Measurements from ENCODE around the gene LTV1. TPM values are rescaled to one million over a fixed set of nuclear protein-coding genes. Genes with fewer than 3 reads are reported as not detected.
"Not testable (repeated sequence)": the region's sequence is repeated elsewhere in the genome, so short reads cannot be mapped to it uniquely, and the experiment has no call there.

LTV1 gene
- total RNA-seq, 1 experiment from 2014 or later, result 37.4 TPM

DNA sequence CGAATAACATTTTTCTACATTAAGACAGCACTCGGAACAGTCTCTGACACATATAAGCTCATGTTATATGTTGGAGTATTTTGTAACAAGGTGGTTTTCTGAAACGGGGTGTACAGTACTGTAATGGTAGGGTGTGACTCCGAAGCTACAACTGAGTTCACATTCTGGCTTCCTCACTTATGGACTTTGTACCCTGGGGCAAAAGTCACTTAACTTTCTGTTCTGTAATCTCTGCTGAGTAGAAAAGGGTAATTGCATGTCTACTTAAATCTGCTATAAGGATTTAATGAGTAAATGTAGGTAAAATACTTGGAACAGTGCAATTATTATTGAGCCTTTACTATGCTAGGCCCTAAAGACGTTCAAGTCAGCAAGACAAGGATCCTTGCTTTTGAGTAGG is 4.7 kb upstream of the LTV1 start:
- in situ Hi-C loops (cut with HindIII; ENCODE audit: low pct_unique_long_range_greater_than_20kb, low sequenced_read_pairs), result no loop called here
- DNase-seq (ENCODE audit: low read depth, low spot score), result no peak

DNA sequence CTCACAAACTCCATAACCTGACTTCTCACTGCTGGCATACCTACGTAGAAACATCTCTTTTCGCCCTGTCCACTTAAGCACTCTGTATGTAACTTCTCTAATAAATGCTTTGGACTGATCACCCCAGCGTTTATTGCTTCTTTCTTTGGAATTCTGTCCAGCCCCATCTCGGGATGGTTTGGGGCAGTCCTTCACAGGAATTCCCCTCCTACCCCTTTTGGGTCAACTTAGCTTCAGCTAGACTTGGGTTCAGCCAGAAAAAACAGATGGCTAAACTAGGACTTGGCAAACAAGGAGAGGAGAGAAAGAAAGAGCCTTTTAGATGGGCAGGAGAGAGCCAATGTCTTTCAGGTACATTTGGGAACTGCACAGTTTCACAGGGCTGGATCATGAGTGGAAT is 3.9 kb upstream of the LTV1 start:
- no peak for DNase-seq (ENCODE audit: low read depth, low spot score)
- in situ Hi-C loops (cut with HindIII; ENCODE audit: low pct_unique_long_range_greater_than_20kb, low sequenced_read_pairs), result no loop called here

DNA sequence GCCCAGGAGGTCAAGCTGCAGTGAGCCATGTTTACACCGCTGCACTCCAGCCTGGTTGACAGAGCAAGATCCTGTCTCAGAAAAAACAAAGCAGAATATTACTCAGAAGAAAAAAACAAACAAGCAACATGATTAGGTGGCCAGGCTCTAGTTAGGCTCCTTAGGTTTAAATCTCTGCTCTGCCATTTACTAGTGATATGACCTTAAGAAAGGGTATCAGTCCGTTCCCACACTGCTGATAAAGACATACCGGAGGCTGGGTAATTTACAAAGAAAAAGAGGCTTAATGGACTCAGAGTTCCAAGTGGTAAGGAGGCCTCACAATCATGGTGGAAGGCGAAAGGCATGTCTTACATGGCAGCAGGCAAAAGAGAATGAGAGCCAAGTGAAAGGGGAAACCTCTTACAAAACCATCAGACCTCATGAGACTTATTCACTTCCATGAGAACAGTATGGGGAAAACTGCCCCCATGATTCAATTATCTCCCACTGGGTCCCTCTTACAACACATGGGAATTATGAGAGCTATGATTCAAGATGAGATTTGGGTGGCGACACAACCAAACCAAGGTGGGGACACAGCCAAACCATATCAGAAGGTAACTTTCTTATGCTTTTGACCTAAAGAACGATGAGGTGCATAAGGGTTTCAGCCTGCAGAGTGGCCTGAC is 2.4 kb upstream of the LTV1 start:
- in situ Hi-C loops (cut with HindIII; ENCODE audit: low pct_unique_long_range_greater_than_20kb, low sequenced_read_pairs), result no loop called here
- no peak for DNase-seq (ENCODE audit: low read depth, low spot score)

DNA sequence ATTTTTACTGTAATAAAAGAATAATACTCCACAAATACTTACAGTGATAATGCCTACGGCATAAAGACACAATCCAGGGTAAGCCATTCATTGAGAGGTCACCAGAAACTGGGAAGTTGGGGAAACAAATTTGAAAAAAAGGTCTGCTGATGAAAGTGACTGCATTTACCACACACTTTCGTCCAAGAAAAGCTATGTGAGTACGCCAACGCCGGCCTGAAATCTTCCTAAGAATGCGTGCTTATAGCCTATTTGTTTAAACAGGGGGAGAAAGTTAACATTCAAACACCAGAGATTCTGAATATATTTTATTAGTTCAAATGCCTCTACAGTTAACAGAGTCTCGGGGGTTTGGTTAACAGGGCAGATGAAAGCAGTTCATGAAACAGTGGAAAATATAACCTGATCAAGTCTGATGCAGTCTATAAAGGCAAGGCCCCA is 657 bp upstream of the LTV1 start:
- DNase-seq (ENCODE audit: low read depth, low spot score), result no peak
- in situ Hi-C loops (cut with HindIII; ENCODE audit: low pct_unique_long_range_greater_than_20kb, low sequenced_read_pairs), result no loop called here

DNA sequence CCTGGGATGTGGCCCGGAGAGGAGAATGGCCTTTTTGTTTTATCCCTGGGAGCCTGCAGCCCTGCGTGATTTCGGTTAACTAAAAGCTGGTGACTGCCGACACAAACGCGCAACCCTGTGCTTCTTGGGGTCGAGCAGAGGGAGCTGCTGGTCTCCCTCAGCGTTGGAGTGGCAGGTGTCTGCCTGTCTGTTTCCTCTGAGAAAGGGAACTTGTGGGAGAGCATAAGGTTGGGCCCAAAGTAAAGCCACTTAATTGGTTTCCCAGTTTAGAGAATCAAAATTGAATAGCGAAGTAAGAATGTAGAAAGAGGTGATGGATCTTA is 500 bp downstream of the LTV1 start:
- in situ Hi-C loops (cut with HindIII; ENCODE audit: low pct_unique_long_range_greater_than_20kb, low sequenced_read_pairs), result no loop called here

DNA sequence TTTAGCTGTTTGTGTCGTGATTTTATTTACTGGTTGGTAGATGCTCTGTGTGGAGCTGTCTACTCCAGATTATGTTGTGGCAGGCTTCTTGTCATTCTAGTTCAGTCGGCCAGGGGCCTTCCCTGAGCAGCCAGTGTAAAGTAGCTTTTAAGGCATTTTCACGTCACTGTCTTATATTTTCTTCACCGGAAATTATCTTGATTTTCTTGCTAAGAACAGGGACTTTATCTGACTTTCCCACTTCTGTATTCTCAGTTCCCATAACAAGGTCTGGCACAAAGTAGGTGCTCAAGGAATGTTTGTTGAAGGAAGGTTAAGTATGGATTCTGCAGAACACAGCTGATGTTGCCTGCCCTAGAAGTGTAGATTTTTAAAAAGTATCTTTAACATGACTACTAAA is 868 bp downstream of the LTV1 start:
- in situ Hi-C loops (cut with HindIII; ENCODE audit: low pct_unique_long_range_greater_than_20kb, low sequenced_read_pairs), result no loop called here
- peak; percentile 4 for DNase-seq (ENCODE audit: low read depth, low spot score)

More for the DNA sequence above, 500 bp downstream of the LTV1 start:
- DNase-seq (ENCODE audit: low read depth, low spot score), result no peak

DNA sequence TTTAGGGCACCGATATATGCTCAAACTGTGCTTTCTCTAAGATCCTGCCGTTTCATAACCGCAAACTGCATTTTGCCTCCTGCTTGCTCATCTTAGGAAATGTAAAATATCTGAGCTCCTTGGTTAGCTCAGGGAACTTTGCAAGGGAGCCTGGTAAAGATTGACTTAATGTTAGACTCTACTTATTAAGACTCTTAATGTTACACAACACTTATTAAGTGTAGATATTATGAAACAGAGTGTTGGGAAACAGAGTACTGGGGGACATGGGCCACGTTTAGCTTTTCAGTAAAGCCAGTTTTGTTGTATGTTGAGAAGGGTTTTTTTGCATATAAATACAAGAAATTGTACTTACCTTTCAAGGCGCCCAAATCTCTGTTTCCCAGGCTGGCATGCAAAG is 1.9 kb downstream of the LTV1 start:
- no peak for DNase-seq (ENCODE audit: low read depth, low spot score)
- in situ Hi-C loops (cut with HindIII; ENCODE audit: low pct_unique_long_range_greater_than_20kb, low sequenced_read_pairs), result no loop called here

DNA sequence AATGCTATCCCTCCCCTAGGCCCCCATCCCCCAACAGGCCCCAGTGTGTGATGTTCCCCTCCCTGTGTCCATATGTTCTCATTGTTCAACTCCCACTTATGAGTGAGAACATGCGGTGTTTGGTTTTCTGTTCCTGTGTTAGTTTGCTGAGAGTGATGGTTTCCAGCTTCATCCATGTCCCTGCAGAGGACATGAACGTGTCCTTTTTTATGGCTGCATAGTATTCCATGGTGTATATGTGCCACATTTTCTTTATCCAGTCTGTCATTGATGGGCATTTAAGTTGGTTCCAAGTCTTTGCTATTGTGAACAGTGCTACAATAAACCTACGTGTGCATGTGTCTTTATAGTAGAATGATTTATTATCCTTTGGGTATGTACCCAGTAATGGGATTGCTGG is 8.6 kb downstream of the LTV1 start:
- in situ Hi-C loops (cut with HindIII; ENCODE audit: low pct_unique_long_range_greater_than_20kb, low sequenced_read_pairs); DNase-seq (ENCODE audit: low read depth, low spot score): not testable (repeated sequence)

DNA sequence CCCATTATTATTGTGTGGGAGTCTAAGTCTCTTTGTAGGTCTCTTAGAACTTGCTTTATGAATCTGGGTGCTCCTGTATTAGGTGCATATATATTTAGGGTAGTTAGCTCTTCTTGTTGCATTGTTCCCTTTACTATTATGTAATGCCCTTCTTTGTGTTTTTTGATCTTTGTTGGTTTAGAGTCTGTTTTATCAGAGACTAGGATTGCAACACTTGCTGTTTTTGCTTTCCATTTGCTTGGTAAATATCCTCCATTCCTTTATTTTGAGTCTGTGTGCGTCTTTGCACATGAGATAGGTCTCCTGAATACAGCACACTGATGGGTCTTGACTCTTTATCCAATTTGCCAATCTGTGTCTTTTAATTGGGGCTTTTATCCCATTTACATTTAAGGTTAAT is 11.9 kb downstream of the LTV1 start:
- DNase-seq (ENCODE audit: low read depth, low spot score); in situ Hi-C loops (cut with HindIII; ENCODE audit: low pct_unique_long_range_greater_than_20kb, low sequenced_read_pairs): not testable (repeated sequence)

DNA sequence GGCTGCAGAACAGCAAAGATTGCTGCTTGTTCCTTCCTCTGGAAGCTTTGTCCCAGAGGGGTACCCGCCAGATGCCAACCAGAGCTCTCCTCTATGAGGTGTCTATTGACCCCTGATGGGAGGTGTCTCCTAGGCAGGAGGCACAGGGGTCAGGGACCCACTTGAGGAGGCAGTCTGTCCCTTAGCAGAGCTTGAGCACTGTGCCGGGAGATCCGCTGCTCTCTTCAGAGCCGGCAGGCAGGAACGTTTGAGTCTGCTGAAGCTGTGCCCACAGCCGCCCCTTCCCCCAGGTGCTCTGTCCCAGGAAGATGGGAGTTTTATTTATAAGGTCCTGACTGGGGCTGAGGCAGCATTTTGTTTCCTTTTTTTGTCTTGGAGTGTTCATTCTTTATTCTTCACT is 13.6 kb downstream of the LTV1 start:
- DNase-seq (ENCODE audit: low read depth, low spot score); in situ Hi-C loops (cut with HindIII; ENCODE audit: low pct_unique_long_range_greater_than_20kb, low sequenced_read_pairs): not testable (repeated sequence)

DNA sequence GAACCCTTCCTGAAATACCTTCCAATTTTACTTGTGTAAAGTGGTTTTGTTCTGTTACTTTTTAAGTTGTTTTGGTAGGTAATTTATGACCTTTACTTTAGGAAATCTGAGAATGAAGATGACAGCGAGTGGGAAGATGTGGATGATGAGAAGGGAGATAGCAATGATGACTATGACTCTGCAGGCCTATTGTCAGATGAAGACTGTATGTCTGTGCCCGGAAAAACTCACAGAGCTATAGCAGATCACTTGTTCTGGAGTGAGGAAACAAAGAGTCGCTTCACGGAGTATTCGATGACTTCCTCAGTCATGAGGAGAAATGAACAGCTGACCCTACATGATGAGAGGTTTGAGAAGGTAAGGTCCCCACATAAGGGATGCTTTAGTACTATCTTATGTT is 14.5 kb downstream of the LTV1 start:
- no peak for DNase-seq (ENCODE audit: low read depth, low spot score)
- in situ Hi-C loops (cut with HindIII; ENCODE audit: low pct_unique_long_range_greater_than_20kb, low sequenced_read_pairs), result no loop called here

DNA sequence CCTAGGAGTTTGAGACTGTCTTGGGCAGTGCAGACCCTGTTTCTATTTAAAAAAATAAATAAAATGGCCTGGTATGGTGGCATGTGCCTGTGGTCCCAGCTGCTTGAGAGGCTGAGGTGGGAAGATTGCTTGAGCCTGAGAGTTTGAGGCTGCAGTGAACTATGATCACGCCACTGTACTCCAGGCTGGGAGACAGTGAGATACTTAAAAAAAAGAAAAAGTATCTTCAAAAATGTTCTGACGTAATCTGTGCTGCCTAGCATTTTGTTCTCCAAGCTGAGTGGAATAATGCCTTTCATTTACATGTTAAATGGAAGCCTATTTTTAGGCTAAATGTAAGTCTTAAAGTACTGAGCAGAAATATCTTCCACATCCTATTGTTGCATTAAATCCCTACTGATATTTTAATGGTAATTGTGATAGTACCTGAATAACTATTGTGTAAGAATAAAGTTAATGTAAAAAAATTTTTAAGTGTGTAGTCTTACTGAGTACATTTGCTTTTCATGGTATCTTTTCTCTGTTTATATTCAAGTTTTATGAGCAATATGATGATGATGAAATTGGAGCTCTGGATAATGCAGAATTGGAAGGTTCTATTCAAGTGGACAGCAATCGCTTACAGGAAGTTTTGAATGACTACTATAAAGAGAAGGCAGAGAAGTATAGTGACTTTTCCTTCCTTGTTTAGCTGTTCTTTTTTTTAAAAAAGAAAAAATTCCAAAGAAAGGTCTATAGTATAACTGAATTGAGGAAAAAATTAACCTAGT is 16.9 kb downstream of the LTV1 start:
- DNase-seq (ENCODE audit: low read depth, low spot score), result no peak
- in situ Hi-C loops (cut with HindIII; ENCODE audit: low pct_unique_long_range_greater_than_20kb, low sequenced_read_pairs), result no loop called here

DNA sequence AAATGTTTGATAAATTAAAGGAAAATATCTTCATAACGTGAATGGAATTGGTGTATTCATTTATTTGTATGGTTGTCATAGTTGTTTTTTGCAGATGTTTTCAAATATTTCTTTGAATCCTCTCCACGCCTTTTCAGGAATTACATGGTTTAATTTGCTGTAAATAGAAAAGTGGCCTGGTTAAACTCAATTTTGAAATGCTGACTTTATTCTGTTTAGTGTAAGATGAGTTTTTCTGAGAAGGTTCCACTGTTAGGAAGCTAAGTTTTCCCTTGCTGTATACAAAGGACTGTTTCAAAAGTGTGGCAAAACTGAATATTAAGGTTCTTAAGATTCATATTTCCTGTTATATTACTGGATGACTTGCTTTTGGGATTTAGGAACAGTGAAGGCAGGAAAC is 20.6 kb downstream of the LTV1 start:
- in situ Hi-C loops (cut with HindIII; ENCODE audit: low pct_unique_long_range_greater_than_20kb, low sequenced_read_pairs), result no loop called here

DNA sequence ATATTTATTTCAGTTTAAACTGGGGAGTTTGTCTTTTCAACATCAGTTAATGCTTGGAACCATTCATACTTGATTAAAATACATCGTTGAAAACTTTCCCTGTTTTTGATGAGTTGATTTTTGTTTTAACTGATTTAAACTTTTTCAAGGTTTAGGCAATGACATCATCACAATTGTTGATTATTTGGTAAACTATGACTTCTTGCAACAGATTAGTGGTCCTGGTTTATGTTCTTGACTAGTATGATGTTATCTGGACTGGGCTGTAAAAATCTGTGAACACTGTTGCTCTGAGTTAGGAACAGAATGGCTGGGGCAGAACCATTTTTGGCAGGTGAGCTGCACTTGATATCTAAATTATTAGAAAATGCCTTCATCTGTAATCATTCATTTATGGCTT is 21.1 kb downstream of the LTV1 start, which contains the start of gene ZC2HC1B:
TSS of gene ZC2HC1B (plus strand) at position 241 of the 400 bp plus-strand sequence. CDS start at position 307, 66 bp downstream.
- in situ Hi-C loops (cut with HindIII; ENCODE audit: low pct_unique_long_range_greater_than_20kb, low sequenced_read_pairs), result no loop called here
- no peak for DNase-seq (ENCODE audit: low read depth, low spot score)

More for the DNA sequence above, 20.6 kb downstream of the LTV1 start:
- DNase-seq (ENCODE audit: low read depth, low spot score), result no peak

DNA sequence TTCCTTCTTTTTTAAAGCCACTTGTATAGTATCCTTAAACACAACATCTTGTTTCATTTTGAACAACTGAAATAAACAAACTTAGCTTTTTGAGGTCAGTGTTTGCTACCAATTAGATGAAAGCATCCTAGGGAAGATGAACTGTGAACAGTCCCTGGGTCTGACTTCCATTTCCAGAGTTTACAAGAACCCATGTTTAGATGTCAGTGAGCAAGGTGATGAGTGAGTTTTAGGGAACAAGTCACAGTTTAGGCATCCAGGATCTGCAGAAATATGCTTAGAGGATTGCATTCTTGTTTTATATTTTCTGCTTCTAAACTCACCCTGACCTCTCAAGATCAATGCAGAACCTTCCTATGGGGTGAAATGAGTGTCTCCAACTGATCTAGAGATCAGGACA is 24.1 kb downstream of the LTV1 start:
- no peak for DNase-seq (ENCODE audit: low read depth, low spot score)

DNA sequence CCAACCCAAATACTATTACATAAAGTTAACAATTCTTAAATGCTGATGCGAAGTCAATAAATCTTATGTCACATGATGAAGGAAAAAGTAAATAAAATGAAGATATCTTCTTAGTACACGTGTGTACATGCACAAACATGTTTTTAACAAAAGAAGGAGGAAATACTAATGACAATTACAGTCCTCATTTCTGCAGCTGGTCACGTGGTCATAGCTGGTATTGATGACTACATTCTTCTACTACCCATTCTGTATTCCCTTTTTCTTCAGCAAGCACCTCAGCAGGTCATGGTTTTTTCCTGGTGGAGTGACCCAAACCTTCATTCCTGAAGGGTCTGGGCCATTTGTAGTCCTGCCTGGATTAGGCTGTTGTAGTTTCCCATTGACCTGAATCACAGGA is 25.7 kb downstream of the LTV1 start:
- DNase-seq (ENCODE audit: low read depth, low spot score); in situ Hi-C loops (cut with HindIII; ENCODE audit: low pct_unique_long_range_greater_than_20kb, low sequenced_read_pairs): not testable (repeated sequence)

More for the DNA sequence above, 24.1 kb downstream of the LTV1 start:
- in situ Hi-C loops (cut with HindIII; ENCODE audit: low pct_unique_long_range_greater_than_20kb, low sequenced_read_pairs), result no loop called here

DNA sequence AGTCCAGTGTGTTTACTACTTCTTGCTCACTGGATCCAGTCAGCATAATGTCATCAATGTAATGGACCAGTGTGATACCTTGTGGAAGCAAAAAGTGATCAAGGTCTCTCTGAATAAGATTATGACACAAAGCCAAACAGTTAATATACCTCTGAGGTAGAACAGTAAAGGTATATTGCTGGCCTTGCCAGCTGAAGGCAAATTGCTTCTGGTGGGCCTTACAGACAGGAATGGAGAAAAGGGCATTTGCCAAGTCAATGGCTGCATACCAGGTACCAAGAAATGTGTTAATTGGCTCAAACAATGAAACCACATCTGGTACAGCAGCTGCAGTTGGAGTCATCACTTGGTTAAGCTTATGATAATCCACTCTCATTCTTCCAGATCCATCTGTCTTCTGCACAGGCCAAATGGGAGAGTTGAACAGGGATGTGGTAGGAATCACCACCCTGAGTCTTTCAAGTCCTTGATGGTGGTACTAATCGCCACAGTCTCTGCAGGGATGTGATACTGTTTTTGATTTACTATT is 28.1 kb downstream of the LTV1 start:
- in situ Hi-C loops (cut with HindIII; ENCODE audit: low pct_unique_long_range_greater_than_20kb, low sequenced_read_pairs); DNase-seq (ENCODE audit: low read depth, low spot score): not testable (repeated sequence)

DNA sequence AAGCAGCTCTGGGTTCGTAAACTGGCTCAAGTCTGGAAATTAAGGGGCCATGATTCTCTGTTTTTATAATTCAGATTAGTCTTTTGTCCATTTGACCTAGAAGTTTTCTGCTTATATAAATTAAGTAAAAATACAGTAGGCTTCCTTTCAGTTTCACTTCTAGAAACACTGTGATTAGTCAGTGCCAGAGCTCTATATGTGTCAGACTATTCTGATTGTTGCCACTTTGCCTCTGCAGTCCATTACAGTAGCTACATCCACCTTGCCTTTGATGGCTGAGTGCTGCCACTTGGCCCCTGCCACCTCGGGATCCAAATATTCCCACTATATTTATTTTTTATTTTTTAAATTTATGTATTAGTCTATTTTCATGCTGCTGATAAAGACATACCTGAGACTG is 29.1 kb downstream of the LTV1 start:
- DNase-seq (ENCODE audit: low read depth, low spot score), result no peak
- in situ Hi-C loops (cut with HindIII; ENCODE audit: low pct_unique_long_range_greater_than_20kb, low sequenced_read_pairs), result no loop called here

DNA sequence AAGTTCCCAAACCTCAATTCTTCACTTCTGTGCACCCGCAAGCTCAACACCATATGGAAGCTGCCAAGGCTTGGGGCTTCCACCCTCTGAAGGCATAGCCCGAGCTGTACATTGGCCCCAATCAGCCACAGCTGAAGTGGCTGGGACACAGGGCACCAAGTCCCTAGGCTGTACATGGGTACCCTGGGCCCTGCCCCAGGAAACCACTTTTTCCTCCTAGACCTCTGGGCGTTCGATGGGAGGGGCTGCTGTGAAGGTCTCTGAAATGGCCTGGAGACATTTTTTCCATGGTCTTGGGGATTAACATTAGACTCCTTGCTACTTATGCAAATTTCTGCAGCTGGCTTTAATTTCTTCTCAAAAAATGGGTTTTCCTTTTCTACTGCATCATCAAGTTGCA is 30.5 kb downstream of the LTV1 start:
- in situ Hi-C loops (cut with HindIII; ENCODE audit: low pct_unique_long_range_greater_than_20kb, low sequenced_read_pairs), result not testable (repeated sequence)

More for the DNA sequence above, 30.5 kb downstream of the LTV1 start:
- DNase-seq (ENCODE audit: low read depth, low spot score), result not testable (repeated sequence)
